ENCODE measurements around the gene ACSM4.
"Not testable (repeated sequence)": the region's sequence is repeated elsewhere in the genome, so short reads cannot be mapped to it uniquely, and the experiment has no call there.

ACSM4 gene

GRCh38 chr12:7337790-7338189, 33.9 kb downstream of the ACSM4 start:
- in situ Hi-C loops (cut with HindIII; ENCODE audit: low sequenced_read_pairs), result not testable (repeated sequence)

GRCh38 chr12:7339675-7340074, 35.8 kb downstream of the ACSM4 start:
- in situ Hi-C loops (cut with HindIII; ENCODE audit: low sequenced_read_pairs), result no loop called here

- in situ Hi-C loops (cut with HindIII; ENCODE audit: low sequenced_read_pairs), result no loop called here
These were observed 41.1 kb downstream of the ACSM4 start for GRCh38 chr12:7344833-7345606.

- in situ Hi-C loops (cut with HindIII; ENCODE audit: low sequenced_read_pairs), result no loop called here
These were observed 42.8 kb downstream of the ACSM4 start for GRCh38 chr12:7346551-7347225.

- in situ Hi-C loops (cut with HindIII; ENCODE audit: low sequenced_read_pairs), result no loop called here
These were observed 45.5 kb downstream of the ACSM4 start for GRCh38 chr12:7349418-7349817.

GRCh38 chr12:7351177-7351576, 47.3 kb downstream of the ACSM4 start:
- in situ Hi-C loops (cut with HindIII; ENCODE audit: low sequenced_read_pairs), result no loop called here

- in situ Hi-C loops (cut with HindIII; ENCODE audit: low sequenced_read_pairs), result no loop called here
These were observed 48.8 kb downstream of the ACSM4 start for GRCh38 chr12:7352661-7353060.

GRCh38 chr12:7354529-7354928, 50.7 kb downstream of the ACSM4 start:
- in situ Hi-C loops (cut with HindIII; ENCODE audit: low sequenced_read_pairs), result no loop called here

GRCh38 chr12:7361265-7361664, 57.4 kb downstream of the ACSM4 start:
- in situ Hi-C loops (cut with HindIII; ENCODE audit: low sequenced_read_pairs), result no loop called here

GRCh38 chr12:7362734-7363133, 58.9 kb downstream of the ACSM4 start:
- in situ Hi-C loops (cut with HindIII; ENCODE audit: low sequenced_read_pairs), result no loop called here

GRCh38 chr12:7369274-7369729, 65.4 kb downstream of the ACSM4 start:
- in situ Hi-C loops (cut with HindIII; ENCODE audit: low sequenced_read_pairs), result no loop called here

GRCh38 chr12:7373226-7373625, 69.4 kb downstream of the ACSM4 start:
- in situ Hi-C loops (cut with HindIII; ENCODE audit: low sequenced_read_pairs), result no loop called here

- in situ Hi-C loops (cut with HindIII; ENCODE audit: low sequenced_read_pairs), result no loop called here
These were observed 70.7 kb downstream of the ACSM4 start for GRCh38 chr12:7374423-7375144.

GRCh38 chr12:7375145-7375543, 71.3 kb downstream of the ACSM4 start:
- in situ Hi-C loops (cut with HindIII; ENCODE audit: low sequenced_read_pairs), result no loop called here

GRCh38 chr12:7376196-7376595, 72.3 kb downstream of the ACSM4 start:
- in situ Hi-C loops (cut with HindIII; ENCODE audit: low sequenced_read_pairs), result no loop called here
